Measurements from ENCODE around the gene CKAP2L.

DNA sequence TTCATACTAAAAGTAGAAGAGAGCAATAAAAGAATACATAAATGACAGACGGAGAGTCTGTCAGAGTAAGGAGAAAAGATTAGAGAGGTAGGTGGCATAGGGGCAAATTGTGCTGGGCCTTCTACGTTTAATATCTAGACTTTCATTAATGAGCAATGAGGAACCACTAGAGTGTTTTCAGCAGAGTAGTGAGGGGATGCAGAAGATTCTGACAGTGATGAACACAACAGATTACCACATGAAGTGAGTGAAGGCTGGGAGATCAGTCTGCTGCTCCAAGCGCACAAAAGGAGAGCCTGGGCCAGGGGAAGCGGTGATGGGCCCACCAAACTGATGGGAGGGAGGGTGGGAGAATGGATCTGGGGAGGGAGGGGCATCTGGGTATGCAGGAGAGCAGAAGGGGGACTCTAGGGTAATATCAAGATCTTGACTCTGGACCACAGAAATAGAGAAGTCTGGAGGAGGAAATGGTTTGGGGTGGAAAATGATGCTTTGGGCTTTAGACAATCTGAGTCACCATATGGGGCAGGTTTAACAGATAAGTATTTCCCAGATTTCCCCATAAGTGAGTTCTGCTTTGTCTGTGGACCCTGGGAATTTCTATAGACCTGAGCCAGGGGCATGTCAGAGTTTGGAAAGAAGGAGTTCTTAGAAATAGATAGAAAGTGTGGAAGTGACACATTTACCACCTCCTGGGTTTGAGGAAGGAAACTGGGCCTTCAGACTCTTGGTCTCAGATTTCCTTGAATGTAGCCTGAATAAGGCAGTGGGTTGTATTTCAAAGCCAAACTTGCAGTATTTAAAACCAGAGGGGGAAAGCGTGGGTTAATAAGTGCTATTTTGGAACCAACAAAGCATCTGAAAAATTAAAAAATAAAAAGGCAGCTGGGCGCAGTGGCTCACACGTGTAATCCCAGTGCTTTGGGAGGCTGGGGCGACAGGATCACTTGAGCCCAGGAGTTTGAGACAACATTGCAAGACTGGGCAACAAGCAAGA, 34.9 kb upstream of the CKAP2L start:
- TF ChIP-seq, protein P1, sequence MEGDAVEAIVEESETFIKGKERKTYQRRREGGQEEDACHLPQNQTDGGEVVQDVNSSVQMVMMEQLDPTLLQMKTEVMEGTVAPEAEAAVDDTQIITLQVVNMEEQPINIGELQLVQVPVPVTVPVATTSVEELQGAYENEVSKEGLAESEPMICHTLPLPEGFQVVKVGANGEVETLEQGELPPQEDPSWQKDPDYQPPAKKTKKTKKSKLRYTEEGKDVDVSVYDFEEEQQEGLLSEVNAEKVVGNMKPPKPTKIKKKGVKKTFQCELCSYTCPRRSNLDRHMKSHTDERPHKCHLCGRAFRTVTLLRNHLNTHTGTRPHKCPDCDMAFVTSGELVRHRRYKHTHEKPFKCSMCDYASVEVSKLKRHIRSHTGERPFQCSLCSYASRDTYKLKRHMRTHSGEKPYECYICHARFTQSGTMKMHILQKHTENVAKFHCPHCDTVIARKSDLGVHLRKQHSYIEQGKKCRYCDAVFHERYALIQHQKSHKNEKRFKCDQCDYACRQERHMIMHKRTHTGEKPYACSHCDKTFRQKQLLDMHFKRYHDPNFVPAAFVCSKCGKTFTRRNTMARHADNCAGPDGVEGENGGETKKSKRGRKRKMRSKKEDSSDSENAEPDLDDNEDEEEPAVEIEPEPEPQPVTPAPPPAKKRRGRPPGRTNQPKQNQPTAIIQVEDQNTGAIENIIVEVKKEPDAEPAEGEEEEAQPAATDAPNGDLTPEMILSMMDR (IDR thresholded peaks at IDR 0.05) = no peak
- no peak for TF ChIP-seq ZFX (IDR thresholded peaks at IDR 0.05; ENCODE audit: borderline replicate concordance)

Data from 22Rv1 (cell line).